Cardiac fibroblast (primary cell): ENCODE results near the gene SLC25A48.
A peak's percentile ranks its signal among the peaks of the same experiment; 100 is the strongest.
"Not testable (repeated sequence)": the region's sequence is repeated elsewhere in the genome, so short reads cannot be mapped to it uniquely, and the experiment has no call there.

Source experiments
- DNase-seq, 2 donors: peaks; one replicate each; pipeline versions ENCODE4 v3.0.0 to v3.0.0-alpha.2; 2010; ENCODE audit warnings: low read depth in 2 of 2
- H3K4me3 ChIP-seq, 2 donors: replicated peaks in 1 of 2; 1 replicate in 1 of 2; 2 replicates in 1 of 2; pipeline ENCODE4 v1.5.1; 2011; ENCODE audit warnings: low read depth in 2 of 2, low read length in 2 of 2, mild to moderate bottlenecking in 2 of 2, moderate library complexity in 1 of 2
- TF ChIP-seq, protein P1 (sequence below): IDR thresholded peaks from one replicate; pipeline ENCODE4 v1.5.1; 2011; ENCODE audit warnings: low read depth, mild to moderate bottlenecking, low read length, inconsistent platforms

The SLC25A48 gene

DNA sequence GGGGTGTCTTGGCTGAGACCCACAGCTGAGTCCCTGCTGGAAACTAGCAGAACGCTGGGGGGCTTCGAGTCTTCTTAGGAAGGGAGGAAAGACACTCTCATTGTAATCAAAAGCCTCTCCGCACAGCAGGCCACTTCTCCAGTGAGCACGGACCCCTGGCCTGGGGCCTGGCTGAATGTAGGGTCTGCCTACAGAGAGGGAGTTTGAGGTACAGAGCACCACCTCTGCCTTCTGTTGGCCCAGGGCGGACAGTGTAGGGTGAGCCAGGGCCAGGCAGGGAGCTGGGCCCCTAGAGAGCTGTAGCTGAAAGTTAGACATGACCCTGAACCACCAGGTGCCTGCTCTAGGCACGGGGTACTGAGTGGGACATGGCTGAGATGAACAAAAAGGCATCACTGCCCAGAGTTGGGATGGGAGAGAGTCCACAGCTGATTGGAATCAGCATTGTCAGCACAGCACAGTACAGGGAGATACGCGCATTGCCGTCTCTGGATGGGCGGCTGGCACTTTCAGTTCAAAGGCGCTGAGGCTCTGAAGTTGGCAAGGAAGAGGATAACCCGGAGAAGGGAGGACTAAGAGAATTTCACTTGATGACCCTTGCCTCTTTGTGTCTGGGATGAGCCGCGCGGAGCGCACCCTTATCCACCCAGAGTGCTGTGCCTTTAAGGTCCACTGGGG, 363 bp upstream of the SLC25A48 start:
- H3K4me3 ChIP-seq: peak overlapping the region; percentile 26 to 32
- TF ChIP-seq, protein P1, sequence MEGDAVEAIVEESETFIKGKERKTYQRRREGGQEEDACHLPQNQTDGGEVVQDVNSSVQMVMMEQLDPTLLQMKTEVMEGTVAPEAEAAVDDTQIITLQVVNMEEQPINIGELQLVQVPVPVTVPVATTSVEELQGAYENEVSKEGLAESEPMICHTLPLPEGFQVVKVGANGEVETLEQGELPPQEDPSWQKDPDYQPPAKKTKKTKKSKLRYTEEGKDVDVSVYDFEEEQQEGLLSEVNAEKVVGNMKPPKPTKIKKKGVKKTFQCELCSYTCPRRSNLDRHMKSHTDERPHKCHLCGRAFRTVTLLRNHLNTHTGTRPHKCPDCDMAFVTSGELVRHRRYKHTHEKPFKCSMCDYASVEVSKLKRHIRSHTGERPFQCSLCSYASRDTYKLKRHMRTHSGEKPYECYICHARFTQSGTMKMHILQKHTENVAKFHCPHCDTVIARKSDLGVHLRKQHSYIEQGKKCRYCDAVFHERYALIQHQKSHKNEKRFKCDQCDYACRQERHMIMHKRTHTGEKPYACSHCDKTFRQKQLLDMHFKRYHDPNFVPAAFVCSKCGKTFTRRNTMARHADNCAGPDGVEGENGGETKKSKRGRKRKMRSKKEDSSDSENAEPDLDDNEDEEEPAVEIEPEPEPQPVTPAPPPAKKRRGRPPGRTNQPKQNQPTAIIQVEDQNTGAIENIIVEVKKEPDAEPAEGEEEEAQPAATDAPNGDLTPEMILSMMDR: peak; percentile 77

DNA sequence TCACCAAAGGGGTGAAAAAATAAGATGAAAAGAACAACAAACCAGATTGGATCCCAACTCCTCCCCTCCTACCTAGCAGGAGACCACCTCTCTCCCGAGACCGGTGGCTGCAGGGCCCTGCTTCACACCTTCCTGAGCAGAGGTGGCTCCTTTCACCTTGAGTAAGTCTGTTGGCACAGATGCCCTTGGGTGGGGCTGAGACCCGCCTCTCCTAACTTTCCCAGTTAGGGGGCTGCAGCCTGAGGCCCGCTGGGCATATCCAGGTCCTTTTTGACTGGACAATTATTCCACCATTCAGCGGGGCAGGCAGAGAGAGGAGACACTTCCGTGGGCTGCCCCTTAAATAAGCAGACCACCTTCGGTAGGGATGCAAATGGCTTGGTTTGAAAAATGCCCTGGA, 1.3 kb downstream of the SLC25A48 start:
- DNase-seq: no peak
- TF ChIP-seq, protein P1: no peak
- H3K4me3 ChIP-seq: no peak overlapping the region

More for the DNA sequence above, 363 bp upstream of the SLC25A48 start:
- peak in 1 of 2 donors; percentile 49 for DNase-seq

DNA sequence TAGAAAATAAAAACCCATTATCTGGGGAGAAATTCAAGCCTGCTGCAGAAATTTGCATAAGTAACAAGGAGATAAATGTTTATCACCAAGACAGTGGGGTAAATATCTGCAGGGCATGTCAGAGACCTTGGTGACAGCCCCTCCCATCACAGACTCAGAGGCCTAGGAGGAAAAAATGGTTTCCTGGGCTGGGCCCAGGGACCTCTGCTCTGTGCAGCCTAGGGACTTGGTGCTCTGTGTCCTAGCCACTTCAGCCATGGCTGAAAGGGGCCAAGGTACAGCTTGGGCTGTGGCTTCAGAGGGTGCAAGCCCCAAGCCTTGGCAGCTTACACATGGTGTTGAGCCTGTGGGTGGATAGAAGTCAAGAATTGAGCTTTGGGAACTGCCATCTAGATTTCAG, 3.9 kb downstream of the SLC25A48 start:
- not testable (repeated sequence) for H3K4me3 ChIP-seq, DNase-seq

DNA sequence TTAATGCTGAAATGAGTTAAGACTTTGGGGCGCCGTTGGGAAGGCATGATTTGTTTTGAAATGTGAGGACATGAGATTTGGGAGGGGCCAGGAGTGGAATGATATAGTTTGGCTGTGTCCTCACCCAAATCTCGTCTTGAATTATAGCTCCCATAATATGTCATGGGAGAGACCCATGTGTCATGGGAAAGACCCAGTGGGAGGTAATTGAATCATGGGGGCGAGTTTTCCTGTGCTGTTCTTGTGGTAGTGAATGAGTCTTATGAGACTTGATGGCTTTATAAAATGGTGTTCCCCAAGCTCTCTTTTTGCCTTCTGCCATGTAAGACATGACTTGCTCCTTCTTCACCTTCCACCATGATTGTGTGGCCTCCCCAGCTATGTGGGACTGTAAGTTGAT, 5.1 kb downstream of the SLC25A48 start:
- H3K4me3 ChIP-seq: no peak overlapping the region
- TF ChIP-seq, protein P1: no peak
- DNase-seq: no peak

DNA sequence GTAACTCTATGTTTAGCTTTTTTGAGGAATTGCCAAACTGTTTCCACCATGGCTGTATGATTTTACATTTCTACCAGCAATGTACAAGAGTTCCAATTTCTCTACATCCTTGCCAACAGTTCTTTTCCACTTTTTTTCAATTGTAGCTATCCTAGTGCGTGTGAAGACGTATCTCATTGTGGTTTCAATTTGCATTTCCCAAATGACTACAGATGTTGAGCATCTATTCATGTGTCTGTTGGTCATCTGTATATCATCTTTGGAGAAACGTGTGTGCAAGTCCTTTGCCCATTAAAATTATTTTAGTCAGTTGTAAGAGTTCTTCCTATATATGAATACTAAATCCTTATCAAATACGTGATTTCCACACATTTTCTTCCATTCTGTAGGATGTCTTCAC, 6.5 kb downstream of the SLC25A48 start:
- TF ChIP-seq, protein P1: no peak
- H3K4me3 ChIP-seq: no peak overlapping the region
- no peak for DNase-seq

DNA sequence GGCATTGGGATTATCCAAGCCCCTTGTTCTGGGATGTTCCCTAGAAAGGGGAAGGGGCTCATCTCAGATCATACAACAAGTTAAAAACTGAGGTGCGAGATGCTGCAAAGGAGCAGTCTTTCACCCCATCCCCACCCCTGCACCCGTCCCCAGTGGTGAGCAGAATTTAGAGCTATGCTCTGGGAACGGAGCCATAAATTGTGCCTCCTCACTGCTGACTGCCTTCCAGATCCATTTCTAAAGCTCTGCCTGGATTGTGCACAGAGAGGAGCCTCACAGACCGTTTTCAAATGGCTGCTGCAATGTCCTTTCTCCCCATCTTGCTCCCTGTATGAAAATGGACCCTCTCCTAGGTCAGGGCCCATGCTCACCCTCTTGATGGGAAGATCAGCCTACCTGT, 8.3 kb downstream of the SLC25A48 start:
- DNase-seq: no peak
- H3K4me3 ChIP-seq: no peak overlapping the region
- TF ChIP-seq, protein P1: no peak

DNA sequence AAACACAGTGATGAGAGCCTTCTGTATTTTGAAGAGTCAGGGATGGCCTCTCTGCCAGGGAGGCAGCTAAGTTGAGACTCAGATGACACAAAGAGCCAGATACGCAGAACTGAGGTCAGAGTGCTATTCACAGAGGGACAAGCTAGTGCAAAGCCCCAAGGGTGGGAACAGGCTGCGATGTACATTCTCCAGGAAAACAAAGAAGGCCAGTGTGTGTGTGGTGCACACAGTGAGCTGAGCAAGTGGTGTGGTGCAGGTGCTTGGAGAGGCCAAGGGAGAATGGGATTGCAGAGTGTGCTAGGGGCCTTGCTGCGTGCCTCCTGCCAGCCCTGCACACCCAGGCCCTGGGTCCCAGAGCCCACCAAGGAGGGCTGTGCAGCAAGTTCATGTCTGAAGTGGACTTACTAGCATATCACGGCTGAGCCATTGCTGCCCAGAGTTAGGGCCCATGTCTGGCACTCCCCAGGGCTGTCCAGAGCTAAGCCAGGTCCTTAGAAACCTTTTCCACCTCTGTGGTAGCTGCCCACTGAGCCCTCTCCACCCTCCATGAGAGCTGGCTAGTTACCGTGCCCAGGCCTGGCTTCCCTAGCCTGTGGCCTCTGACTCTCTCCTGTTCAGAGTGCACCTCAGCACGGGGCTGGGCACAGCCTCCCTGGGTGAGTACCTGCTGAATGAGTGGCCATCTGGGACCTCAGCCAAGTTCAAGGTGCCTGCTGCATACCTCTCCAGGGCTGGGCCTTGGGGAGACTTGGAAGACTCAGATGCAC, 9.3 kb downstream of the SLC25A48 start:
- H3K4me3 ChIP-seq: no peak overlapping the region
- no peak for DNase-seq
- TF ChIP-seq, protein P1: no peak
